Esophagus muscularis mucosa (tissue), 4 donors: ENCODE measurements around the gene GPR156.

Experiments
- CTCF ChIP-seq, 3 experiments: fragments of 200-600 bp in 2 of 3; fragments of 450-650 bp in 1 of 3; sonication (generic) in 2 of 3; IDR thresholded peaks; one replicate each; pipeline ENCODE4 v1.5.1; 2017 to 2019; ENCODE audit warnings: antibody characterized with exemption in 3 of 3, mild to moderate bottlenecking in 2 of 3, moderate library complexity in 1 of 3
- EP300 ChIP-seq: sonication (generic); formaldehyde crosslinking; IDR thresholded peaks from one replicate; pipeline ENCODE4 v1.6.1; 2017; ENCODE audit warnings: antibody characterized with exemption
- POLR2A ChIP-seq: fragments of 450-650 bp; IDR thresholded peaks from one replicate; pipeline ENCODE4 v1.6.1; 2017; ENCODE audit warnings: antibody characterized with exemption, moderate library complexity, mild to moderate bottlenecking, low read depth

- no peak for TF ChIP-seq EP300
- TF ChIP-seq CTCF (IDR thresholded peaks at IDR 0.05): no peak
- no peak for TF ChIP-seq POLR2A
These were observed 92.9 kb downstream of the GPR156 start for GRCh38 chr3:120192159-120192558.
